Kidney epithelial cell (primary cell): ENCODE measurements around the gene HOXA4. TPM values are rescaled to one million over a fixed set of nuclear protein-coding genes. Genes with fewer than 3 reads are reported as not detected.

ENCODE experiments used
- DNase-seq: peaks from one replicate; pipeline ENCODE4 v3.0.0-alpha.2; 2010; ENCODE audit warnings: low read depth
- H3K27me3 ChIP-seq: 2 replicates; pipeline ENCODE4 v1.6.0; 2011; ENCODE audit warnings: low read length; ENCODE audit not compliant: control insufficient read depth, insufficient read depth
- H3K36me3 ChIP-seq: 2 replicates; pipeline ENCODE4 v1.5.1; 2011; ENCODE audit warnings: low read length; ENCODE audit not compliant: control insufficient read depth, insufficient read depth
- H3K4me3 ChIP-seq: 2 replicates; pipeline ENCODE4 v1.5.1; 2011; ENCODE audit warnings: low read depth, mild to moderate bottlenecking, control low read depth, low read length
- CTCF ChIP-seq: IDR thresholded peaks from 2 replicates; pipeline ENCODE4 v1.5.1; 2011; ENCODE audit warnings: mild to moderate bottlenecking, moderate library complexity, low read length, control low read depth, inconsistent platforms; ENCODE audit not compliant: insufficient read depth, poor library complexity, severe bottlenecking
- total RNA-seq: library from RNA; depleted of rRNA; stranded (reverse); fragments of >200 nt; gene quantifications from 2 replicates; pipeline ENCODE4 v1.2.3, GENCODE V29; 2015

HOXA4 gene
- total RNA-seq, 1 donor from 2014 or later = 7.4 TPM

GRCh38 chr7:27091941-27092818 is 38.4 kb downstream of the HOXA4 start:
- peaks cover 11% of the 10 kb centered on the region for H3K27me3 ChIP-seq
- no peak overlapping the region for H3K4me3 ChIP-seq

GRCh38 chr7:27091105-27091504 is 39.5 kb downstream of the HOXA4 start:
- no peak for TF ChIP-seq CTCF
- H3K4me3 ChIP-seq = no peak overlapping the region
- DNase-seq = no peak
- no peaks in the 10 kb centered on the region for H3K36me3 ChIP-seq
- peaks cover 11% of the 10 kb centered on the region for H3K27me3 ChIP-seq

More at GRCh38 chr7:27091941-27092818, 38.4 kb downstream of the HOXA4 start:
- no peaks in the 10 kb centered on the region for H3K36me3 ChIP-seq
- no peak for TF ChIP-seq CTCF
- no peak for DNase-seq

GRCh38 chr7:27088002-27088922 is 42.3 kb downstream of the HOXA4 start:
- no peak for DNase-seq
- no peak for TF ChIP-seq CTCF
- H3K4me3 ChIP-seq = peak overlapping the region; percentile 20
- no peaks in the 10 kb centered on the region for H3K36me3 ChIP-seq
- peaks cover 11% of the 10 kb centered on the region for H3K27me3 ChIP-seq

- no peak overlapping the region for H3K4me3 ChIP-seq
- H3K27me3 ChIP-seq = peaks cover 11% of the 10 kb centered on the region
- no peaks in the 10 kb centered on the region for H3K36me3 ChIP-seq
- TF ChIP-seq CTCF = no peak
- DNase-seq = no peak
Observed at GRCh38 chr7:27083646-27084045, 46.9 kb downstream of the HOXA4 start.

GRCh38 chr7:27082171-27082570 is 48.4 kb downstream of the HOXA4 start:
- DNase-seq = no peak
- Histone ChIP-seq H3K36me3 (no peaks in the 10 kb centered on the region), H3K4me3 (no peak overlapping the region), H3K27me3 (no peaks in the 10 kb centered on the region)
- no peak for TF ChIP-seq CTCF
